Right lobe of liver (tissue), 6 donors: ENCODE data around the gene PILRA. TPM values are rescaled to one million over a fixed set of nuclear protein-coding genes. Genes with fewer than 3 reads are reported as not detected.
A peak's percentile ranks its signal among the peaks of the same experiment; 100 is the strongest.

Experiments used
- ATAC-seq, 4 donors: fragments of 200-7000 bp; cut with Tn5 transposase; one replicate each; pipeline ENCODE4 v1.9.1; 2020; ENCODE audit warnings: mild to moderate bottlenecking in 4 of 4, moderate library complexity in 4 of 4
- DNase-seq, 3 donors: peaks; one replicate each; pipeline ENCODE4 v3.0.0-alpha.2; 2020
- H3K27ac ChIP-seq, 3 donors: fragments of 200-600 bp; one replicate each; pipeline ENCODE4 v1.8.0; 2022
- H3K27me3 ChIP-seq, 2 donors: fragments of 200-600 bp; one replicate each; pipeline ENCODE4 v1.8.0; 2022
- H3K36me3 ChIP-seq, 4 donors: fragments of 200-600 bp; sonication (generic) in 1 of 4; one replicate each; pipeline versions ENCODE4 v1.5.1 to v1.8.0; 2017 to 2022; ENCODE audit warnings: control low read depth in 1 of 4
- H3K4me1 ChIP-seq, 4 donors: fragments of 200-600 bp; sonication (generic) in 1 of 4; one replicate each; pipeline versions ENCODE4 v1.5.1 to v1.8.0; 2017 to 2022; ENCODE audit warnings: control low read depth in 1 of 4
- H3K4me3 ChIP-seq, 3 donors: fragments of 200-600 bp; one replicate each; pipeline ENCODE4 v1.8.0; 2022
- H3K9me3 ChIP-seq, 4 donors: fragments of 200-600 bp; sonication (generic) in 1 of 4; one replicate each; pipeline versions ENCODE4 v1.5.1 to v1.8.0; 2017 to 2022; ENCODE audit warnings: control low read depth in 1 of 4
- POLR2A ChIP-seq: fragments of 450-650 bp; IDR thresholded peaks from one replicate; pipeline ENCODE4 v1.6.1; 2017; ENCODE audit warnings: antibody characterized with exemption, mild to moderate bottlenecking
- WGBS: methylation state at CpG from one replicate; pipeline ENCODE4 v1.1.6; 2018; ENCODE audit warnings: low coverage, low lambda C conversion rate; ENCODE audit not compliant: insufficient coverage; ENCODE audit errors: missing lambda C conversion rate; 5-methylcytosine and 5-hydroxymethylcytosine counted together
- intact Hi-C, 2 donors: fragments of 100-400 bp; cut with DNase I; formaldehyde crosslinking; loops; one replicate each; pipeline versions ENCODE4 v1.11.2 to v1.14.1; 2022
- total RNA-seq, 6 experiments: library from RNA; depleted of rRNA in 2 of 6; stranded (reverse); fragments of >200 nt in 2 of 6; fragmentation: NEBNext Ultra II Directional in 3 of 6; extraction: Animal tissue kit (Norgen Biotek cat#: 25700) in 3 of 6; gene quantifications; one replicate each; pipeline versions ENCODE4 v1.1.0 to v1.2.4, GENCODE V29; 2016 to 2023
- TF ChIP-seq, protein P1 (sequence below), 4 donors: fragments of 200-600 bp in 3 of 4; fragments of 450-650 bp in 1 of 4; IDR thresholded peaks; one replicate each; pipeline versions ENCODE4 v1.5.1 to v1.8.0; 2016 to 2022; ENCODE audit warnings: antibody characterized with exemption in 4 of 4, mild to moderate bottlenecking in 2 of 4
- donor health status: DM: no; HTN: yes; CAD: no.
- donor health status: DM: no; HTN: no; CAD: no.
- donor health status: DM: no; HTN: no; CAD: no.
- donor health status: DM: no; HTN: yes; CAD: no.
- donor health status: DM: no; HTN: yes; CAD: no.

The PILRA gene
- total RNA-seq, 6 experiments from 2014 or later: 1.4 to 7.1 (median 4.0) TPM

DNA sequence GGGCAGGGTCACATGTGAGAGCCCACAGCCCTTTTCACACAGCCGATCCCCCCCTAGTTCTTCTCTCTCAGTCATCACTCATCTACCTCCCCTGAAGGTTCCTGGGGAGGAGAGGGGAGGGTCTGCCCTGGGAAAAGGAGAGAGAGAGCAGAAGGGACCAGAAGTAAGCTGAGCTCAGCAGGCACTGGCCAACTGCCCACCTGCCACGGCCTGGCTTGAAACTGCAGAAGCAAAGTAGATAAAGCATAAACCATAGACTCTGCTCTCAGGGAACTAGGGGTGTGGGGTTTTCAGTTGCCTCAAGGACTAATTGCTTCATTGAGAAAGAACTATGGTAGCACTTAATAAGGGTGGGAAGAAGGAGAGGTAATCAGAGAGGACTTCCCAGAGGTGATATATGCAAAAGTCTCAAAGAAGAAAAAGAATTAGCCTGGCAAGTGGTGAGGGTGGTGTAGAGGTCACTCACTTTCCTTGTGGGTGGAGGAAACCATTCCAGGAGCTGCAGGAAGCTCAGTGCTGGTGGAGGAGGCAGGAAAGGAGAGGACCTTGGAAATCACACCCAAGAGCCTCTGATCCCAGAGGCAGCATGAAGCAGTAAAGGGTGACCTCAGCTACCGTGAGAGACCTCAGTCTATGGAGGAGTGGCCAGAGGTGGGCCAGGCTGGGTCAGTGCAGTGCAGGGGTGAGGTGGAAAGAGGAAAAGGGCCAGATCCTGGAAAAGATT, 17.2 kb downstream of the PILRA start:
- no peak overlapping the region for H3K27ac ChIP-seq
- peak in 1 of 4 donors; percentile 23 for ATAC-seq
- no peaks in the 10 kb centered on the region for H3K27me3 ChIP-seq
- DNase-seq: no peak
- no peaks in the 10 kb centered on the region for H3K9me3 ChIP-seq
- H3K4me3 ChIP-seq: no peak overlapping the region
- intact Hi-C loops: no loop called here
- no peaks in the 10 kb centered on the region for H3K4me1 ChIP-seq
- TF ChIP-seq POLR2A: no peak
- TF ChIP-seq, protein P1, sequence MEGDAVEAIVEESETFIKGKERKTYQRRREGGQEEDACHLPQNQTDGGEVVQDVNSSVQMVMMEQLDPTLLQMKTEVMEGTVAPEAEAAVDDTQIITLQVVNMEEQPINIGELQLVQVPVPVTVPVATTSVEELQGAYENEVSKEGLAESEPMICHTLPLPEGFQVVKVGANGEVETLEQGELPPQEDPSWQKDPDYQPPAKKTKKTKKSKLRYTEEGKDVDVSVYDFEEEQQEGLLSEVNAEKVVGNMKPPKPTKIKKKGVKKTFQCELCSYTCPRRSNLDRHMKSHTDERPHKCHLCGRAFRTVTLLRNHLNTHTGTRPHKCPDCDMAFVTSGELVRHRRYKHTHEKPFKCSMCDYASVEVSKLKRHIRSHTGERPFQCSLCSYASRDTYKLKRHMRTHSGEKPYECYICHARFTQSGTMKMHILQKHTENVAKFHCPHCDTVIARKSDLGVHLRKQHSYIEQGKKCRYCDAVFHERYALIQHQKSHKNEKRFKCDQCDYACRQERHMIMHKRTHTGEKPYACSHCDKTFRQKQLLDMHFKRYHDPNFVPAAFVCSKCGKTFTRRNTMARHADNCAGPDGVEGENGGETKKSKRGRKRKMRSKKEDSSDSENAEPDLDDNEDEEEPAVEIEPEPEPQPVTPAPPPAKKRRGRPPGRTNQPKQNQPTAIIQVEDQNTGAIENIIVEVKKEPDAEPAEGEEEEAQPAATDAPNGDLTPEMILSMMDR (IDR thresholded peaks at IDR 0.05): no peak
- no peaks in the 10 kb centered on the region for H3K36me3 ChIP-seq
- WGBS: 68% methylated on average over 3 of the region's 3 CpGs

DNA sequence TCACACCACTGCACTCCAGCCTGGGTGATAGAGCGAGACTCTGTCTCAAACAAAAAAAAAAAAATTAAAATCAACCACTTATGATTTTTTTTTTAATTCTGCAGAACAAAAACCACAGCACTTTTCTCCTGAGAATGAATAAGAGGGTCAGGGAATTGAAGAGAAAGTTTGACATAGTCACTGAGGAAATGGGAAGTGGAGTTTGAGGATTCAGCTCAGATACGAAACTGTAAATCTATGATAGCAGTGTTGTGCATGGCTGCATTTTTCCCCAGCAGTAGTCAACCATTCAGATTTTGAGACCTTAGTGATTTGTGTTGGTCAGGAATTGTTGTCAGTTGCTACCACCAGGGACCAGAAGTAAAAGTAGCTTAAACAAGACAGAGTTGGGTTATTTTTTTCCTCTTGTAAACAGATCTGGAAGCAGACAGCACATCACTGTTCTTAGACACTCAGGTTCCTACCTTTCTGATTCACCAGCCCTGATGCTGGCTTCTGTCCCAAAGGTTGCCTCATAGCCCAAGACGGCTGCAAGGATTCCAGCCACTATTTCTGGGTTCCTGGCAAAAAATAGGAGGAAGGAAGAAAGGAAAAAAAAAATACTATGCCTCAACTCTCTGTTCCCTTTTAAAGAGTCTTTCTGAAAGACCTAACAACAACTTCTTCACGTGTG, 20.1 kb downstream of the PILRA start:
- H3K27ac ChIP-seq: no peak overlapping the region
- intact Hi-C loops: no loop called here
- no peaks in the 10 kb centered on the region for H3K4me1 ChIP-seq
- 68% methylated on average over 4 of the region's 4 CpGs for WGBS
- no peak for ATAC-seq
- DNase-seq: no peak
- no peak overlapping the region for H3K4me3 ChIP-seq
- TF ChIP-seq, protein P1 (IDR thresholded peaks at IDR 0.05): no peak
- no peak for TF ChIP-seq POLR2A
- H3K9me3 ChIP-seq: no peaks in the 10 kb centered on the region
- no peaks in the 10 kb centered on the region for H3K36me3 ChIP-seq
- H3K27me3 ChIP-seq: no peaks in the 10 kb centered on the region

DNA sequence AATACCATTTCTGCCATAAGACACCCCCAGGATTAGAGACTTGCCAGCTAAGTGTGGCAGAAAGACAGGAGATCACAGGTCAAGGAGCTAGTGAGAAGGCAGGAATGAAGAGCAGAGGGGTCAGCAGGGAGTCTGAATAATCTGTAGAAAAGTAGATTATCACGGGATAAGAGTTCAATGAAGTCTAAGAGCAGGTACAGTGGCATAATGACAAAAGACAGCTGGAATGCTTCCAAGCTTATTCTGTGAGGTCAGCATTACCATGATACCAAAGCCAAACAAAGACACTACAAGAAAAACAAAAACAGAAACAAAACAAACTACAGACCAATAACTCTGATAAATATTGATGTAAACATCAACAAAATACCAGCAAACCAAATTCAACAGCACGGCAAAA, 20.8 kb downstream of the PILRA start:
- ATAC-seq (no peak), DNase-seq (no peak)
- H3K4me1 ChIP-seq: no peaks in the 10 kb centered on the region
- H3K36me3 ChIP-seq: no peaks in the 10 kb centered on the region
- no peaks in the 10 kb centered on the region for H3K27me3 ChIP-seq
- no peak overlapping the region for H3K4me3 ChIP-seq
- 82% methylated on average over 2 of the region's 2 CpGs for WGBS
- intact Hi-C loops: no loop called here
- TF ChIP-seq, protein P1 (IDR thresholded peaks at IDR 0.05): no peak
- no peak for TF ChIP-seq POLR2A
- no peaks in the 10 kb centered on the region for H3K9me3 ChIP-seq
- H3K27ac ChIP-seq: no peak overlapping the region

DNA sequence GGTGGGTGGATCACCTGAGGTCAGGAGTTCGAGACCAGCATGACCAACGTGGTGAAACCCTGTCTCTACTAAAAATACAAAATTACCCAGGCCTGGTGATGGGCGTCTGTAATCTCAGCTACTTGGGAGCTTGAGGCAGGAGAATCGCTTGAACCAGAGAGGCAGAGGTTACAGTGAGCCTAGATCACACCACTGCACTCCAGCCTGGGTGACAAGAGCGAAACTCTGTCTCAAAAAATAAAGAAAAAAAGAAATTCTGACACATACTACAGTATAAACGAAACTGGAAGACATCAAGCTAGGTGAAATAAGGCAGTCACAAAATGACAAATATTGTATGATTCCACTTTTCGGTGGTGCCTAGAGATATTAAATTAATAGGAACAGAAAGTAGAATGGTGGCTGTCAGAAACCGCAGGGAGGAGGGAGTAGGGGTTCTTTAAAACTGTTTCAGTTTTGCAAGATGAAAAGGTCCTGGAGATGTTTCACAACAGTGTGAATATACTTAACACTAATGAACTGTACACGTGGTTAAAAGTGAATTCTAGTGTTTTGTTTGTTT, 23.2 kb downstream of the PILRA start:
- H3K27ac ChIP-seq: no peak overlapping the region
- H3K4me1 ChIP-seq: no peaks in the 10 kb centered on the region
- 53% methylated on average over 7 of the region's 9 CpGs for WGBS
- intact Hi-C loops: no loop called here
- no peak overlapping the region for H3K4me3 ChIP-seq
- no peak for TF ChIP-seq POLR2A
- TF ChIP-seq, protein P1 (IDR thresholded peaks at IDR 0.05): no peak
- H3K9me3 ChIP-seq: no peaks in the 10 kb centered on the region
- no peak for DNase-seq
- peak; percentile 34 to 70 (median 50) for ATAC-seq
- no peaks in the 10 kb centered on the region for H3K27me3 ChIP-seq
- no peaks in the 10 kb centered on the region for H3K36me3 ChIP-seq
